B cell (primary cell): ENCODE data around the gene DNAH11. TPM values are rescaled to one million over a fixed set of nuclear protein-coding genes. Genes with fewer than 3 reads are reported as not detected.

ENCODE experiments used
- ATAC-seq: fragments of 200-7000 bp; cut with Tn5 transposase; one replicate; pipeline ENCODE4 v1.10.0; 2021; ENCODE audit warnings: low read depth, mild to moderate bottlenecking, moderate number of reproducible peaks, moderate library complexity
- CTCF ChIA-PET: fragments of 350-600 bp; sonication (Branson Sonifier 250); formaldehyde crosslinking; loops from one replicate; lab custom pipeline; 2021; ENCODE audit warnings: antibody characterized with exemption, inconsistent platforms; lab: Charles Lee
- POLR2A ChIA-PET: fragments of 350-600 bp; sonication (Branson Sonifier 250); formaldehyde crosslinking; loops from one replicate; lab custom pipeline; 2021; ENCODE audit warnings: antibody characterized with exemption; lab: Charles Lee
- DNase-seq: peaks from one replicate; pipeline ENCODE4 v3.0.0; 2013
- H2AFZ ChIP-seq: 2 replicates; pipeline ENCODE4 v1.6.1; 2012; ENCODE audit warnings: mild to moderate bottlenecking, low read depth, low read length; ENCODE audit not compliant: insufficient read depth, poor library complexity, severe bottlenecking
- H3K27ac ChIP-seq, 2 donors: 1 replicate in 1 of 2; 2 replicates in 1 of 2; pipeline ENCODE4 v1.5.1; 2012 to 2013; ENCODE audit warnings: low read length in 2 of 2, mild to moderate bottlenecking in 2 of 2, moderate library complexity in 1 of 2
- H3K27me3 ChIP-seq, 4 experiments: fragments of 200-600 bp in 1 of 4; sonication (generic) in 1 of 4; replicated peaks in 1 of 4; 1 replicate in 2 of 4; 2 replicates in 2 of 4; pipeline versions ENCODE4 v1.6.1 to v1.7.0; 2013 to 2016; ENCODE audit warnings: low read length in 3 of 4, mild to moderate bottlenecking in 2 of 4, mixed read lengths in 1 of 4, moderate library complexity in 1 of 4; ENCODE audit not compliant: insufficient read depth in 4 of 4, control insufficient read depth in 3 of 4; ENCODE audit errors: control extremely low read depth in 1 of 4
- H3K36me3 ChIP-seq, 2 experiments: replicated peaks in 1 of 2; 1 replicate in 1 of 2; 2 replicates in 1 of 2; pipeline versions ENCODE4 v1.6.1 to v1.7.1; 2013; ENCODE audit warnings: low read length in 1 of 2; ENCODE audit not compliant: insufficient read depth in 2 of 2, control insufficient read depth in 1 of 2; ENCODE audit errors: control extremely low read depth in 1 of 2, extremely low read depth in 1 of 2
- H3K4me1 ChIP-seq, 2 donors: fragments of 200-600 bp in 1 of 2; sonication (generic) in 1 of 2; 1 replicate in 1 of 2; 2 replicates in 1 of 2; pipeline versions ENCODE4 v1.5.1 to v1.6.1; 2013 to 2017; ENCODE audit warnings: low read length in 2 of 2; ENCODE audit not compliant: control insufficient read depth in 2 of 2, insufficient read depth in 2 of 2
- H3K4me2 ChIP-seq: replicated peaks from 2 replicates; pipeline ENCODE3; 2012; ENCODE audit warnings: mild to moderate bottlenecking, low read depth, low read length; ENCODE audit not compliant: poor library complexity, severe bottlenecking
- H3K4me3 ChIP-seq, 5 experiments: fragments of 200-600 bp in 1 of 5; sonication (generic) in 1 of 5; 1 replicate in 3 of 5; 2 replicates in 2 of 5; pipeline versions ENCODE4 v1.5.1 to v1.7.0; 2011 to 2016; ENCODE audit warnings: low read length in 4 of 5, mild to moderate bottlenecking in 4 of 5, low read depth in 2 of 5, control low read depth in 1 of 5, moderate library complexity in 1 of 5; ENCODE audit not compliant: insufficient read depth in 1 of 5; ENCODE audit errors: control extremely low read depth in 1 of 5, extremely low read depth in 1 of 5
- H3K79me2 ChIP-seq: fragments of 200-600 bp; sonication (generic); one replicate; pipeline ENCODE4 v1.6.0; 2016; ENCODE audit warnings: low read length; ENCODE audit not compliant: control insufficient read depth, insufficient read depth
- H3K9ac ChIP-seq: fragments of 200-600 bp; sonication (generic); 2 replicates; pipeline ENCODE4 v1.6.1; 2017; ENCODE audit warnings: mild to moderate bottlenecking, low read length, moderate library complexity
- H3K9me3 ChIP-seq, 3 donors: one replicate each; pipeline versions ENCODE4 v1.6.1 to v1.7.1; 2013; ENCODE audit warnings: low read length in 2 of 3; ENCODE audit not compliant: control insufficient read depth in 2 of 3, insufficient read depth in 1 of 3; ENCODE audit errors: control extremely low read depth in 1 of 3
- H4K20me1 ChIP-seq: 2 replicates; pipeline ENCODE4 v1.6.0; 2012; ENCODE audit warnings: mild to moderate bottlenecking, low read length; ENCODE audit not compliant: insufficient read depth, control insufficient read depth, poor library complexity, severe bottlenecking
- H3K27ac Mint-ChIP-seq: one replicate; pipeline ENCODE4 v1.8.0; 2021; ENCODE audit warnings: mixed read lengths
- H3K27me3 Mint-ChIP-seq: one replicate; pipeline ENCODE4 v1.8.0; 2021; ENCODE audit warnings: mixed read lengths
- H3K4me1 Mint-ChIP-seq: one replicate; pipeline ENCODE4 v1.8.0; 2021; ENCODE audit warnings: mixed read lengths
- H3K4me3 Mint-ChIP-seq: one replicate; pipeline ENCODE4 v1.8.0; 2021; ENCODE audit warnings: mixed read lengths
- H3K9me3 Mint-ChIP-seq: one replicate; pipeline ENCODE4 v1.8.0; 2022; ENCODE audit warnings: mixed read lengths; ENCODE audit not compliant: insufficient read depth
- CTCF ChIP-seq: fragments of 200-600 bp; IDR thresholded peaks from one replicate; pipeline ENCODE4 v1.8.0; 2022; ENCODE audit warnings: antibody characterized with exemption, mild to moderate bottlenecking
- EZH2 ChIP-seq: IDR thresholded peaks from 2 replicates; pipeline ENCODE4 v1.6.1; 2012; ENCODE audit warnings: borderline replicate concordance, low read depth, mild to moderate bottlenecking, moderate library complexity, low read length; ENCODE audit not compliant: insufficient read depth, poor library complexity, severe bottlenecking
- WGBS: methylation state at CpG from one replicate; pipeline ENCODE4 v1.1.5; 2013; ENCODE audit warnings: missing lambda C conversion rate; ENCODE audit not compliant: insufficient coverage; 5-methylcytosine and 5-hydroxymethylcytosine counted together
- intact Hi-C: fragments of 100-400 bp; cut with micrococcal nuclease; formaldehyde crosslinking; loops from one replicate; pipeline ENCODE4 v1.10.0; 2022
- polyA plus RNA-seq: library from polyadenylated mRNA; depleted of rRNA; stranded (reverse); fragments of >200 nt; gene quantifications from 2 replicates; pipeline ENCODE4 v1.2.3, GENCODE V29; 2012
- total RNA-seq, 2 donors: library from RNA; stranded (reverse); fragments of 120-200 nt in 1 of 2; gene quantifications; 1 replicate in 1 of 2; 2 replicates in 1 of 2; pipeline versions ENCODE4 v1.2.3 to v1.2.4, GENCODE V29; 2013 to 2022

Gene DNAH11
- total and polyA plus RNA-seq, 2 donors (not counting 1 experiment from before 2014, with no cell fraction given) = not detected

- Mint-ChIP-seq H3K27me3 (peaks cover 22% of the 10 kb centered on the region), H3K9me3 (peaks cover 3% of the 10 kb centered on the region), H3K4me3 (no peak overlapping the region), H3K4me1 (no peaks in the 10 kb centered on the region), H3K27ac (no peak overlapping the region)
- Histone ChIP-seq H3K36me3 (no peaks in the 10 kb centered on the region), H3K27ac (no peak overlapping the region), H3K4me1 (no peaks in the 10 kb centered on the region), H2AFZ (no peak overlapping the region), H3K4me2 (no peak overlapping the region), H3K9me3 (no peaks in the 10 kb centered on the region), H3K79me2 (no peaks in the 10 kb centered on the region), H3K4me3 (no peak overlapping the region), H4K20me1 (no peaks in the 10 kb centered on the region), H3K9ac (no peak overlapping the region), H3K27me3 (peaks cover 0 to 4% (median under 1%) of the 10 kb centered on the region in 4 experiments)
- ChIA-PET CTCF (interaction anchor here (0.6 kb wide), 1 partner anchor 63 kb away, joined by 3 read pairs; no protein-coding TSS in a partner anchor), POLR2A (no interaction called here)
- DNase-seq = no peak
- ATAC-seq = no peak
- intact Hi-C loops = no loop called here
- TF ChIP-seq CTCF (no peak), EZH2 (no peak)
- no CpG with 5 or more reads among the region's 2 CpGs for WGBS
These were observed 73.3 kb downstream of the DNAH11 start for GRCh38 chr7:21616091-21616490.

DNA sequence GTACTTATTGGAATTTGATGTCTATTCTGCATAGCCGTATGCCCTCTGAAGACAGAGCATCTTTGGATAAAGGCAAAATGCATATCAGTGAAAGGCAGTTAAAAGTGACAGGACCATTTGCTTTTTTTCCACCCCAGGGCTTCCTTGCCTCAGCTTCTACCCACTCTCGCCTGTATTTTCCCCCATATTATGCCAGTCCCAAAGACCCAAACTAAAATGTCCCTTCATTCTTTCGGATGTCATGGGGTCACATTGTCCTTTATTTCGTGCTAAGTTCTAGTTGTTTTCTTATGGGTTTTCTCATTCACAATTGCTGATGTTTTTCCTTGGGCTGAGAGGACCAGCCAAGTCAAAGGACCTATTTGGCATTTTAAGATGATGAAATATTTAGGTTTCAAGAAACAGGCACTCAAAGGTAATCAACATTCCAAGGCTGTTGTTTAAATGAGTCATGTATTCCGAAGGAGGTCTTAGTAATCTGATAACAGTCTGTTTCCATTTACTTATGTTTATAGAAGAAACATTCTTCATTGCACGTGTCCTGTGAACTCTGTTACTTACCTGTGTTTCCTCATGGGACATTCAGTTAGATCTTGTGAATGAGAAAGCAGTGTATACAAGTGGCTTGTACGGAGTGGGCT lies 74.1 kb downstream of the DNAH11 start:
- Mint-ChIP-seq H3K4me1 (no peaks in the 10 kb centered on the region), H3K27ac (no peak overlapping the region), H3K27me3 (peaks cover 22% of the 10 kb centered on the region), H3K9me3 (peaks cover 3% of the 10 kb centered on the region), H3K4me3 (no peak overlapping the region)
- WGBS = 83% methylated on average over 2 of the region's 7 CpGs
- ChIA-PET CTCF (no interaction called here), POLR2A (no interaction called here)
- peaks cover 0 to 3% (median 0%) of the 10 kb centered on the region in 4 experiments for H3K27me3 ChIP-seq
- no peaks in the 10 kb centered on the region for H3K9me3 ChIP-seq
- H4K20me1 ChIP-seq = no peaks in the 10 kb centered on the region
- no peaks in the 10 kb centered on the region for H3K36me3 ChIP-seq
- no peak overlapping the region for H3K27ac ChIP-seq
- H3K4me3 ChIP-seq = no peak overlapping the region
- no peaks in the 10 kb centered on the region for H3K79me2 ChIP-seq
- TF ChIP-seq CTCF (no peak), EZH2 (no peak)
- no peak overlapping the region for H3K4me2 ChIP-seq
- intact Hi-C loops = no loop called here
- H2AFZ ChIP-seq = no peak overlapping the region
- DNase-seq (no peak), ATAC-seq (no peak)
- H3K4me1 ChIP-seq = no peaks in the 10 kb centered on the region
- no peak overlapping the region for H3K9ac ChIP-seq
